ENCODE results near the gene VAMP2.

Gene VAMP2

GRCh38 chr17:8166731-8167130 lies 4.0 kb upstream of the VAMP2 start:
- no peak overlapping the region for H3K27ac ChIP-seq
- no peak overlapping the region for H2AFZ ChIP-seq
- H3K4me2 ChIP-seq (ENCODE audit: low read length): no peak overlapping the region
- no peak overlapping the region for H3K4me3 ChIP-seq (ENCODE audit: low read depth, low read length)
- no peaks in the 10 kb centered on the region for H3K9me3 ChIP-seq (ENCODE audit: control insufficient read depth, low read length)
- no peaks in the 10 kb centered on the region for H3K27me3 ChIP-seq (ENCODE audit: control insufficient read depth, insufficient read depth, low read length)
- H3K4me1 ChIP-seq: peaks cover 18% of the 10 kb centered on the region
- no peak overlapping the region for H3K9ac ChIP-seq
- H3K36me3 ChIP-seq (ENCODE audit: control insufficient read depth, insufficient read depth, low read length): no peaks in the 10 kb centered on the region
- peaks cover 26% of the 10 kb centered on the region for H3K79me2 ChIP-seq
- no peak for TF ChIP-seq CTCF (IDR thresholded peaks at IDR 0.05)

DNA sequence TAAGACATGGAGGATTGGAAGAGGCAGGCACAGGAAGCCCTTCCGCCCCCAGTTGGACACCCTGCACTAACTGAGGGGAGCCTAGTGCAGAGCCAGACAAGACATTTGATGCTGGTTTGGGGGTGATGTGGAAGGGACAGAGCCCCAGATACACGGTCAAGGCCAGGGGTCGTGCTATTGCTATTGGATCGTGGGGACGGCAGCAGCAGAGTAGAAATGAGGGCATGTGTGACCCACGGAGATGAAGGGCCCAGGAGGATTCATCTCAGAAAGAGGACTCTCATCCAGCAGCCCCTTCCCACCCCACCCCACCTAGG lies 2.0 kb upstream of the VAMP2 start:
- Histone ChIP-seq H2AFZ (peak overlapping the region; percentile 93), H3K4me3 (ENCODE audit: low read depth, low read length) (no peak overlapping the region), H3K9me3 (ENCODE audit: control insufficient read depth, low read length) (no peaks in the 10 kb centered on the region), H3K27me3 (ENCODE audit: control insufficient read depth, insufficient read depth, low read length) (no peaks in the 10 kb centered on the region), H3K36me3 (ENCODE audit: control insufficient read depth, insufficient read depth, low read length) (no peaks in the 10 kb centered on the region), H3K27ac (peak overlapping the region; percentile 100), H3K9ac (no peak overlapping the region), H3K4me2 (ENCODE audit: low read length) (no peak overlapping the region), H3K79me2 (peaks cover 30% of the 10 kb centered on the region), H3K4me1 (peaks cover 30% of the 10 kb centered on the region)
- TF ChIP-seq CTCF (IDR thresholded peaks at IDR 0.05): no peak

- Histone ChIP-seq H3K4me1 (peaks cover 31% of the 10 kb centered on the region), H3K4me3 (ENCODE audit: low read depth, low read length) (no peak overlapping the region), H3K4me2 (ENCODE audit: low read length) (peak overlapping the region; percentile 67), H3K9ac (no peak overlapping the region), H3K27me3 (ENCODE audit: control insufficient read depth, insufficient read depth, low read length) (no peaks in the 10 kb centered on the region), H3K27ac (peak overlapping the region; percentile 100), H3K36me3 (ENCODE audit: control insufficient read depth, insufficient read depth, low read length) (no peaks in the 10 kb centered on the region), H3K9me3 (ENCODE audit: control insufficient read depth, low read length) (no peaks in the 10 kb centered on the region), H2AFZ (peak overlapping the region; percentile 93), H3K79me2 (peaks cover 30% of the 10 kb centered on the region)
- no peak for TF ChIP-seq CTCF (IDR thresholded peaks at IDR 0.05)
Observed at GRCh38 chr17:8163978-8164814, 1.4 kb upstream of the VAMP2 start.

DNA sequence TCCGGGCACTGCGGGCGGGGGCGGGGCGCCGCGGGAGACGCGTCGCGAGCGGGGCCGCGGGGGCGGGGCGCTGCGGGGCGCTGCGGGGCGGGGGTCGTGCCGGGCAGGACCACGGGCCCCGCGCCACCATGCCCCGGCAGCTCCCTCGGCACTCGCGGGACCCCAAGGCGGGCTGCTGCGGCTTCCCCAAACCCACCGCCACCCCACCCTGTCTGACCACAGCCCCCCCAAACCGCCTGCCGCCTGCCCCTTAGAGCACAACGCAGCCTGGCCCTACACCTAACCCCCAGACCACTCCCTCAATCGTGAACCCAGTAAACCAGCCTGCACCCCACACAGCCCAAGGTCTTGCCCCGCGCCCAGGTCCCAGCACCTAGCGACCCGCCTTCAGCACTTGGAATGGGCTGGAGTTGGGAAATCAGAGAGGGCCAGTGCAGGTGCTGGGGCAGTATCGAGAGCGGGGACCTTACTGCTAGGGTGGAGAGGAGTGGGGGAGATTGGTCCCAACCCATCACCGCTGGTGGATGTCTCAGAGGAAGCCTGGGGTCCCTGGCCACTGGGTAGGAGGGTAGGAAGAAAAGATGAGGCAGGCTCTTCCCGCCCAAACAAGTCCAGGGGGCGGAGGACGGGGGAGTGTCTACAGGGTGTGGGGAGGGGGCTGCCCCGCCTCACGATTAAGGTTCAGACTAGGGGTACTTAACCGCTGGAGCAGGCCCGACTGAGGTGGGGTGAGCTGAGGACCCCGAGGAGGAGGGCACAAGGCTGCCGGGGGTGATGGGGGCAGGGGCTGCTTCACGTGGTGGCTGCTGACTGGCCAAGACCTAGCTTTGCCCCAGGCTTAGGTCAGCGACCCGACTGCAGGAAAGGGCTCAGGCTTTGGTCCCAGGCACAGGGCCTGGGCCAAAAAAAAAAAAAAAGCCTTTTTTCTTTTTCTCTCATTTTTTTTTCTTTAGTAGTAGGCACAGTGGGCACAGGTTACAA lies 539 bp upstream of the VAMP2 start:
- Histone ChIP-seq H3K36me3 (ENCODE audit: control insufficient read depth, insufficient read depth, low read length) (no peaks in the 10 kb centered on the region), H3K79me2 (peaks cover 27% of the 10 kb centered on the region), H3K4me3 (ENCODE audit: low read depth, low read length) (peak overlapping the region; percentile 47), H3K9ac (peak overlapping the region; percentile 53), H3K27ac (peak overlapping the region; percentile 100), H3K27me3 (ENCODE audit: control insufficient read depth, insufficient read depth, low read length) (no peaks in the 10 kb centered on the region), H3K4me2 (ENCODE audit: low read length) (peak overlapping the region; percentile 67), H3K9me3 (ENCODE audit: control insufficient read depth, low read length) (no peaks in the 10 kb centered on the region), H3K4me1 (peaks cover 34% of the 10 kb centered on the region), H2AFZ (peak overlapping the region; percentile 93)
- no peak for TF ChIP-seq CTCF (IDR thresholded peaks at IDR 0.05)

Data from parathyroid adenoma (tissue), 2 donors.